Measurements from ENCODE around the gene SLC39A12. TPM values are rescaled to one million over a fixed set of nuclear protein-coding genes. Genes with fewer than 3 reads are reported as not detected.
A peak's percentile ranks its signal among the peaks of the same experiment; 100 is the strongest.

SLC39A12 gene
- total and polyA plus RNA-seq, 2 of the 4 experiments (the other 2 are of a cell fraction): not detected

- BruUV-seq (replicated peaks): no TSS peak
- Histone ChIP-seq H3K79me1 (ENCODE audit: low read depth in 1 of 2, low read length in 2 of 2) (no peaks in the 10 kb centered on the region), H2BK20ac (ENCODE audit: low read depth, low read length) (no peak overlapping the region), H2BK120ac (ENCODE audit: low read depth, low read length) (no peak overlapping the region), H2BK5ac (ENCODE audit: low read depth, low read length, poor library complexity, severe bottlenecking) (no peak overlapping the region), H3K56ac (ENCODE audit: extremely low read depth, insufficient read depth, low read length) (no peak overlapping the region), H2AK5ac (ENCODE audit: low read depth, low read length) (no peak overlapping the region), H3K9ac (ENCODE audit: low read depth, low read length) (no peak overlapping the region), H3K9me3 (ENCODE audit: control insufficient read depth, insufficient read depth, low read length) (0 out of 2 replicates have a peak, but pooled peaks cover 1% of the 10 kb centered on the region), H3K27ac (ENCODE audit: insufficient read depth, low read length) (no peak overlapping the region), H4K20me1 (ENCODE audit: insufficient read depth, low read length) (no peaks in the 10 kb centered on the region), H4K5ac (ENCODE audit: low read depth, low read length) (no peak overlapping the region), H3K27me3 (ENCODE audit: control insufficient read depth, insufficient read depth, low read length) (no peaks in the 10 kb centered on the region), H3K14ac (replicated peaks; ENCODE audit: low read depth, low read length) (no peak overlapping the region), H3K4me3 (ENCODE audit: insufficient read depth, low read depth, low read length) (no peak overlapping the region), H3K23ac (ENCODE audit: low read depth, low read length) (no peak overlapping the region), H3K36me3 (ENCODE audit: control insufficient read depth, insufficient read depth, low read length) (no peaks in the 10 kb centered on the region), H4K91ac (ENCODE audit: insufficient read depth, low read depth, low read length) (no peak overlapping the region), H3K9me1 (ENCODE audit: insufficient read depth, low read length) (no peaks in the 10 kb centered on the region), H3K4me2 (ENCODE audit: low read depth, low read length) (no peak overlapping the region), H3K4me1 (ENCODE audit: control insufficient read depth, insufficient read depth, low read length) (peaks cover 9% of the 10 kb centered on the region), H2BK15ac (ENCODE audit: low read depth, low read length) (no peak overlapping the region), H2AK9ac (replicated peaks; ENCODE audit: low read depth, low read length, poor library complexity) (no peak overlapping the region), H2AFZ (replicated peaks; ENCODE audit: low read length, poor library complexity) (no peak overlapping the region), H4K8ac (ENCODE audit: low read depth in 2 of 2, low read length in 2 of 2) (no peak overlapping the region), H3K4ac (ENCODE audit: low read depth, low read length) (no peak overlapping the region), H3K18ac (ENCODE audit: low read depth, low read length) (no peak overlapping the region)
- TF ChIP-seq CEBPB (IDR thresholded peaks at IDR 0.05; ENCODE audit: low read depth, low read length) (peak; percentile 76), USF2 (IDR thresholded peaks at IDR 0.05; ENCODE audit: low read depth, low read length) (no peak)
- intact Hi-C loops (cut with micrococcal nuclease): no loop called here
- dilution Hi-C loops (cut with HindIII; ENCODE audit: low sequenced_read_pairs, unreplicated experiment): no loop called here
- DNase-seq: no peak
- POLR2A ChIA-PET (ENCODE audit: unreplicated experiment): no interaction called here
- no CpG with 5 or more reads among the region's 4 CpGs for WGBS, 2 experiments (ENCODE audit: extremely low coverage in 2 of 2, insufficient read length in 1 of 2)
- CTCF ChIA-PET: no interaction called here
- in situ Hi-C loops (cut with MboI; ENCODE audit: low sequenced_read_pairs): no loop called here
- ATAC-seq (ENCODE audit: low read depth): no peak
Measured at GRCh38 chr10:17984563-17984962, 32.8 kb downstream of the SLC39A12 start.
